ENCODE data around the gene NPPB.

Gene NPPB

GRCh38 chr1:11823366-11824137, 35.2 kb downstream of the NPPB start:
- TF ChIP-seq CTCF (IDR thresholded peaks at IDR 0.05; ENCODE audit: low read depth, low read length), result no peak
- H3K27me3 ChIP-seq (ENCODE audit: insufficient read depth, low read depth, severe bottlenecking), result no peaks in the 10 kb centered on the region
- H3K9me3 ChIP-seq (ENCODE audit: severe bottlenecking), result no peaks in the 10 kb centered on the region
- no peak overlapping the region for H3K27ac ChIP-seq
- H3K4me3 ChIP-seq (ENCODE audit: low read depth, low read length), result no peak overlapping the region
- peaks cover 35% of the 10 kb centered on the region for H3K36me3 ChIP-seq
- no peak for DNase-seq

GRCh38 chr1:11822091-11822490, 36.7 kb downstream of the NPPB start:
- H3K4me3 ChIP-seq (ENCODE audit: low read depth, low read length), result no peak overlapping the region
- H3K27ac ChIP-seq, result no peak overlapping the region
- no peaks in the 10 kb centered on the region for H3K9me3 ChIP-seq (ENCODE audit: severe bottlenecking)
- peaks cover 37% of the 10 kb centered on the region for H3K36me3 ChIP-seq
- TF ChIP-seq CTCF (IDR thresholded peaks at IDR 0.05; ENCODE audit: low read depth, low read length), result no peak
- no peak for DNase-seq
- no peaks in the 10 kb centered on the region for H3K27me3 ChIP-seq (ENCODE audit: insufficient read depth, low read depth, severe bottlenecking)

GRCh38 chr1:11817192-11817591, 41.6 kb downstream of the NPPB start:
- Histone ChIP-seq H3K4me3 (ENCODE audit: low read depth, low read length) (no peak overlapping the region), H3K36me3 (peaks cover 42% of the 10 kb centered on the region), H3K27ac (no peak overlapping the region), H3K9me3 (ENCODE audit: severe bottlenecking) (no peaks in the 10 kb centered on the region), H3K27me3 (ENCODE audit: insufficient read depth, low read depth, severe bottlenecking) (no peaks in the 10 kb centered on the region)
- DNase-seq, result no peak
- TF ChIP-seq CTCF (IDR thresholded peaks at IDR 0.05; ENCODE audit: low read depth, low read length), result no peak

GRCh38 chr1:11813021-11813420, 45.7 kb downstream of the NPPB start:
- peaks cover 54% of the 10 kb centered on the region for H3K36me3 ChIP-seq
- H3K9me3 ChIP-seq (ENCODE audit: severe bottlenecking), result no peaks in the 10 kb centered on the region
- TF ChIP-seq CTCF (IDR thresholded peaks at IDR 0.05; ENCODE audit: low read depth, low read length), result no peak
- H3K27ac ChIP-seq, result no peak overlapping the region
- H3K27me3 ChIP-seq (ENCODE audit: insufficient read depth, low read depth, severe bottlenecking), result no peaks in the 10 kb centered on the region
- DNase-seq, result no peak
- no peak overlapping the region for H3K4me3 ChIP-seq (ENCODE audit: low read depth, low read length)

Data from WERI-Rb-1 (cell line).